ENCODE data around the gene ZNF324. TPM values are rescaled to one million over a fixed set of nuclear protein-coding genes. Genes with fewer than 3 reads are reported as not detected.

ZNF324 gene
- total and polyA plus RNA-seq, 11 donors: 2.5 to 10.1 (median 5.3) TPM

GRCh38 chr19:58450856-58451357, 16.0 kb upstream of the ZNF324 start:
- Histone ChIP-seq H3K4me1 (peaks cover 0 to 10% (median 6%) of the 10 kb centered on the region in 12 donors), H3K27ac (peak overlapping the region in 1 of 12 donors; percentile 65), H3K9me3 (peaks cover 0 to 9% (median 0%) of the 10 kb centered on the region in 12 donors), H3K36me3 (peaks cover 0 to 16% (median 3%) of the 10 kb centered on the region in 9 donors), H3K27me3 (peaks cover 0 to 11% (median 0%) of the 10 kb centered on the region in 9 donors), H3K4me3 (peak overlapping the region; percentile 58 to 97 (median 85))
- 6 to 8% (median 8%) methylated on average over 11 of the region's 11 CpGs for WGBS, 4 donors
- intact Hi-C loops (cut with DNase I): loop anchor here in 2 of 10 donors (1.0 kb wide), 1 partner anchor 11 kb away; the partner anchor contains the start of gene ZNF132 (in 2 of the 2)
- DNase-seq (no peak), ATAC-seq (no peak)
- no peak for TF ChIP-seq POLR2A (IDR thresholded peaks at IDR 0.05)

GRCh38 chr19:58451358-58452101, 15.3 kb upstream of the ZNF324 start, which contains the start of gene ZNF324B:
ZNF324B (plus strand) TSS chr19:58451622; CDS start chr19:58453702, 2,080 bp downstream.
- H3K36me3 ChIP-seq: peaks cover 0 to 22% (median 4%) of the 10 kb centered on the region in 9 donors
- peaks cover 0 to 9% (median 0%) of the 10 kb centered on the region in 12 donors for H3K9me3 ChIP-seq
- peak in 1 of 2 donors; percentile 80 for TF ChIP-seq POLR2A (IDR thresholded peaks at IDR 0.05)
- no peak for TF ChIP-seq CTCF (IDR thresholded peaks at IDR 0.05)
- 0 to 1% (median 0%) methylated on average over 24 to 79 of the region's 79 CpGs for WGBS, 4 donors
- H3K4me1 ChIP-seq: peaks cover 0 to 10% (median 6%) of the 10 kb centered on the region in 12 donors
- DNase-seq: peak; percentile 95 to 98 (median 97)
- H3K27ac ChIP-seq: peak within 1 kb of the TSS in 10 of 12 donors; percentile 12 to 78 (median 62)
- H3K4me3 ChIP-seq: peak within 1 kb of the TSS; percentile 58 to 97 (median 85)
- peaks cover 0 to 11% (median 0%) of the 10 kb centered on the region in 9 donors for H3K27me3 ChIP-seq
- intact Hi-C loops (cut with DNase I): loop anchor here in 2 of 10 donors (1.0 kb wide), 1 partner anchor 11 kb away; the partner anchor contains the start of gene ZNF132 (in 2 of the 2)
- peak; percentile 94 to 100 (median 98) for ATAC-seq

GRCh38 chr19:58453743-58454142, 13.1 kb upstream of the ZNF324 start:
- H3K4me1 ChIP-seq: peaks cover 0 to 10% (median 6%) of the 10 kb centered on the region in 12 donors
- DNase-seq: no peak
- H3K4me3 ChIP-seq: no peak overlapping the region
- intact Hi-C loops (cut with DNase I): no loop called here
- ATAC-seq: no peak
- no peak overlapping the region for H3K27ac ChIP-seq
- peaks cover 0 to 5% (median 0%) of the 10 kb centered on the region in 12 donors for H3K9me3 ChIP-seq
- H3K36me3 ChIP-seq: peaks cover 0 to 31% (median 13%) of the 10 kb centered on the region in 9 donors
- peaks cover 0 to 9% (median 0%) of the 10 kb centered on the region in 9 donors for H3K27me3 ChIP-seq
- 88 to 100% (median 92%) methylated on average over 5 to 6 of the region's 6 CpGs for WGBS, 4 donors
- TF ChIP-seq POLR2A (IDR thresholded peaks at IDR 0.05): no peak
- no peak for TF ChIP-seq CTCF (IDR thresholded peaks at IDR 0.05)

- intact Hi-C loops (cut with DNase I): no loop called here
Measured at GRCh38 chr19:58455306-58455705, 11.6 kb upstream of the ZNF324 start.

More at GRCh38 chr19:58455306-58455705, 11.6 kb upstream of the ZNF324 start:
- no peak for DNase-seq
- WGBS, 4 donors: 94 to 100% (median 96%) methylated on average over 6 to 21 of the region's 21 CpGs
- Histone ChIP-seq H3K9me3 (no peaks in the 10 kb centered on the region), H3K4me1 (peaks cover 0 to 10% (median 6%) of the 10 kb centered on the region in 12 donors), H3K27ac (no peak overlapping the region), H3K27me3 (no peaks in the 10 kb centered on the region), H3K36me3 (peaks cover 0 to 31% (median 13%) of the 10 kb centered on the region in 9 donors), H3K4me3 (no peak overlapping the region)
- TF ChIP-seq CTCF (IDR thresholded peaks at IDR 0.05) (no peak), POLR2A (IDR thresholded peaks at IDR 0.05) (no peak)
- ATAC-seq: no peak
